Measurements from ENCODE around the gene MATCAP1.

GRCh38 chr16:67179421-67180080, 4.2 kb downstream of the MATCAP1 start:
- TF ChIP-seq, protein P1, sequence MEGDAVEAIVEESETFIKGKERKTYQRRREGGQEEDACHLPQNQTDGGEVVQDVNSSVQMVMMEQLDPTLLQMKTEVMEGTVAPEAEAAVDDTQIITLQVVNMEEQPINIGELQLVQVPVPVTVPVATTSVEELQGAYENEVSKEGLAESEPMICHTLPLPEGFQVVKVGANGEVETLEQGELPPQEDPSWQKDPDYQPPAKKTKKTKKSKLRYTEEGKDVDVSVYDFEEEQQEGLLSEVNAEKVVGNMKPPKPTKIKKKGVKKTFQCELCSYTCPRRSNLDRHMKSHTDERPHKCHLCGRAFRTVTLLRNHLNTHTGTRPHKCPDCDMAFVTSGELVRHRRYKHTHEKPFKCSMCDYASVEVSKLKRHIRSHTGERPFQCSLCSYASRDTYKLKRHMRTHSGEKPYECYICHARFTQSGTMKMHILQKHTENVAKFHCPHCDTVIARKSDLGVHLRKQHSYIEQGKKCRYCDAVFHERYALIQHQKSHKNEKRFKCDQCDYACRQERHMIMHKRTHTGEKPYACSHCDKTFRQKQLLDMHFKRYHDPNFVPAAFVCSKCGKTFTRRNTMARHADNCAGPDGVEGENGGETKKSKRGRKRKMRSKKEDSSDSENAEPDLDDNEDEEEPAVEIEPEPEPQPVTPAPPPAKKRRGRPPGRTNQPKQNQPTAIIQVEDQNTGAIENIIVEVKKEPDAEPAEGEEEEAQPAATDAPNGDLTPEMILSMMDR (IDR thresholded peaks at IDR 0.05): peak; percentile 30; the same call in 2 of the 3 replicates
- TF ChIP-seq, protein P2, sequence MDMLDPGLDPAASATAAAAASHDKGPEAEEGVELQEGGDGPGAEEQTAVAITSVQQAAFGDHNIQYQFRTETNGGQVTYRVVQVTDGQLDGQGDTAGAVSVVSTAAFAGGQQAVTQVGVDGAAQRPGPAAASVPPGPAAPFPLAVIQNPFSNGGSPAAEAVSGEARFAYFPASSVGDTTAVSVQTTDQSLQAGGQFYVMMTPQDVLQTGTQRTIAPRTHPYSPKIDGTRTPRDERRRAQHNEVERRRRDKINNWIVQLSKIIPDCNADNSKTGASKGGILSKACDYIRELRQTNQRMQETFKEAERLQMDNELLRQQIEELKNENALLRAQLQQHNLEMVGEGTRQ (IDR thresholded peaks at IDR 0.05): no peak
- no peak for TF ChIP-seq ESRRA (IDR thresholded peaks at IDR 0.05; ENCODE audit: borderline replicate concordance, low read length)
- TF ChIP-seq JUN (IDR thresholded peaks at IDR 0.05): no peak
- TF ChIP-seq HOXB5 (CRISPR knock-in tag; IDR thresholded peaks at IDR 0.05): no peak
